Measurements from ENCODE around the gene ARL6IP1.
"Not testable (repeated sequence)": the region's sequence is repeated elsewhere in the genome, so short reads cannot be mapped to it uniquely, and the experiment has no call there.

ARL6IP1 gene

GRCh38 chr16:18799500-18799899 lies 1.8 kb downstream of the ARL6IP1 start:
- no peak for DNase-seq (ENCODE audit: low spot score)

DNA sequence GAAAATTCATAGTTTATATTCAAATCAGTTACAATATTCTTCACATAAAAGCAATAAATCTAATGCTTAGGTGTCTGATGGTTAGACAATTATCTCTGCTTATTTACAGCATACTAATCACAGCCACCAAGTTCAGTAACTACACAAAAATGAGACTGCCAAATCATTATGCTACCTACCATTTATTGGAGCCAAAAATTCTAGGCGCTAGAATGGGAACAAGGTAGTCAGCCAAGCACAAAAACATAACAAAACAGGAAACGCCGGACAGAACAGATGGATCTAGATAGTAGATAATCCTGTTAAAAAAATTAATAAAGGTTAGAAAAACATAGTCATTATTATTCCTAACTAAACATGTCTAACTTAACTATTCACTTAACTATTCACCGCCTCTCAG lies 3.6 kb downstream of the ARL6IP1 start:
- no peak for DNase-seq (ENCODE audit: low spot score)

- no peak for DNase-seq (ENCODE audit: low spot score)
Measured at GRCh38 chr16:18796377-18796776, 5.0 kb downstream of the ARL6IP1 start.

GRCh38 chr16:18792836-18793433 lies 8.4 kb downstream of the ARL6IP1 start:
- no peak for DNase-seq (ENCODE audit: low spot score)

GRCh38 chr16:18789850-18790706 lies 11.3 kb downstream of the ARL6IP1 start, which contains the start of gene RPS15A:
RPS15A (minus strand) TSS chr16:18790334; CDS start chr16:18789113, 1,221 bp downstream.
- peak; percentile 96 for DNase-seq (ENCODE audit: low spot score)

DNA sequence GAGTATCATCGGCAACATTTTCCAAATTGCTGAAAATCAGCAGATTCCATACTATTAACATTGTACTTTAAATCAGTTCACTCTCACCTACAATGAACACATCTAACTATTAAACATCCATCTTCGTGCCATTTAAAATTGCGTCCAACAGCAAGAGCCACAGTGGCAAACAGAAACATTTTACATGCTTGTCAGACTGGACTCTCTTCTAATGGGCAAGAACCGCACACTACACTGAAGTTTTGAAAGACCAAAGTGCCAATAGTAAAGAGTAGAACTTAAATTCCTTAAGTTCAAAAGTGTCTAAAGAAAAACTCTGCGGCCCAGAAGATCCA lies 11.9 kb downstream of the ARL6IP1 start:
- DNase-seq (ENCODE audit: low spot score) = no peak

- DNase-seq (ENCODE audit: low spot score) = no peak
Measured at GRCh38 chr16:18788828-18789514, 12.4 kb downstream of the ARL6IP1 start.

DNA sequence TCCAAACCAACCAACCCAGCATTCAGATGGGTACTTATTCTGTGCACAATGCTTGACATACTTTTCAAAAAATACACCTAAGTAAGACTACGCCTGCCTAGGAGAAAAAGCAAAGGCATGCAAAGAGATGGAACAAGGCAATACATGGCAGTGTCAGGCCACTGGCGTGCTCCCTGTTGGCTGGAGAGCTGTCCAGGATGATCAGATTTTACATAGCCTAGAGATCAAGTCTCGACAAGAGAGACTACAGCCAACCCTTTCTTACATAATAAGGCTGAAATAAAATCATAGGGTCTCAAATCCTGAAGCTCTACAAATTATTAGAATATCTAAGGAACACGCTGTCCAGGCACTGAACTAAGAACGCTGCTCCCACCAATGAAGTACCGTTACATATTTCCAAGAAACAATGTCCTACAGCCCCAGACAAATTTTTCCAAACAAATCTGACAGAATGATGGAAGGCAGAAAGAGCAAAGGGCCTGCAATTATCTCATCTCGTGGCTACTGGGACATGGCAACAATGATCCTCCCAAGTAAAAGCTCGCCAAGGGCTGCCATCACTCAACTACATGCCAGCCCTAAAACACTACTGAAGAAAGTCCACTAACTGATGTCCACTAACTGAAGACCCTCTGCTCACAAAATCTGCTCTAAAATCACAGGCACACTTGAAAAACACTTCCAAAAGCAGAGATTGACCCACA lies 16.3 kb downstream of the ARL6IP1 start:
- DNase-seq (ENCODE audit: low spot score) = no peak

- no peak for DNase-seq (ENCODE audit: low spot score)
Measured at GRCh38 chr16:18783430-18784341, 17.7 kb downstream of the ARL6IP1 start.

GRCh38 chr16:18782697-18783429 lies 18.5 kb downstream of the ARL6IP1 start:
- DNase-seq (ENCODE audit: low spot score) = no peak

DNA sequence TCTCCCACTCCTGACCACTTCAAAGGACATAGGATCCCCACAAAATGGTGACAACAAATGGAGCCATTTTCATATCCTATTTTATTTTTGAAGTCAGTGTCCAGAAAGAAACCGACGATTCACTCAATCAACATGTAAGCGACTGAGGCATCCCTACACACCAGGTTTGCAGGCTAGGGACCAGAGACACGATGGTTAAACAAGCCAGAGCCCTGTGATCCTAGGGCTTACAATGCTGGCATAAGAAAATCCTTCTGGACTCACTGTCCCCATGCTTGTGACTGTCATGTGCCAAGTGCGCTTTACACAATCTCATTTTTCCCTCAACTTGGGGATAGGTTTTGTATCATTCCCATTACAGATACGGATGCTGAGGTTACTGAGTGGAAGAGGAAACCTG lies 20.1 kb downstream of the ARL6IP1 start:
- DNase-seq (ENCODE audit: low spot score) = not testable (repeated sequence)

DNA sequence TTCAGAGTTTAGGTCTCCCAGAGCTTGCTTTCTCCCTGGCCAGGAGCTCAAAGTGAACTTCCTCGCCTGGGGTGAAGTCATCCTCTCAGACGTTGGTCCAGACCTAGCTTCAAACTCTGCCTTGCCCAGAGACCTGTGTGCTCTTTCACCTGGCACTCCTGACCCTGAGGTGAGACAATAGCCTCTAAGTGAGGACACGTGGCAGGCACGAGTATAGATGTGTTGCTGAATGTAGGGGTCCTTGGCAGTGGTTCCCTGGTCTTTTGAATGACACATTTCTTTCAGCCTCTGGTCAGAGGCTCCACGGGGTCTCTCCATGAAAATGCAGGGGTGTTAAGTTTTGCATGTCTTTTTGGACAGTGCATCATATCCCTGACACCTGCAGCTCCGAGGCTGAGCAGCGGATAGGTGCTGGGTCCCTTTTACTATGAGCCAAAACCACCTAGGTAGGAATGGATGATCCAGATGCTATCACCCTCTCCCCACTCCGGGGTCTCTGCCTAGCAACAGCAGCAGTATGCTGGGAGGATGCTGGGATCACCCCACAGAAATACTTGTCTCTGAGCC lies 20.8 kb downstream of the ARL6IP1 start:
- DNase-seq (ENCODE audit: low spot score) = not testable (repeated sequence)

DNA sequence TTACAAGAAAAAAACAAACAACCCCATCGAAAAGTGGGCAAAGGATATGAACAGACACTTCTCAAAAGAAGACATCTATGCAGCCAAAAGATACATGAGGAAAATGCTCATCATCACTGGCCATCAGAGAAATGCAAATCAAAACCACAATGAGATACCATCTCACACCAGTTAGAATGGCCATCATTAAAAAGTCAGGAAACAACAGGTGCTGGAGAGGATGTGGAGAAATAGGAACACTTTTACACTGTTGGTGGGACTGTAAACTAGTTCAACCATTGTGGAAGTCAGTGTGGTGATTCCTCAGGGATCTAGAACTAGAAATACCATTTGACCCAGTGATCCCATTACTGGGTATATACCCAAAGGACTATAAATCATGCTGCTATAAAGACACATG lies 23.7 kb downstream of the ARL6IP1 start:
- DNase-seq (ENCODE audit: low spot score) = not testable (repeated sequence)

GRCh38 chr16:18776334-18776733 lies 25.0 kb downstream of the ARL6IP1 start:
- DNase-seq (ENCODE audit: low spot score) = not testable (repeated sequence)

DNA sequence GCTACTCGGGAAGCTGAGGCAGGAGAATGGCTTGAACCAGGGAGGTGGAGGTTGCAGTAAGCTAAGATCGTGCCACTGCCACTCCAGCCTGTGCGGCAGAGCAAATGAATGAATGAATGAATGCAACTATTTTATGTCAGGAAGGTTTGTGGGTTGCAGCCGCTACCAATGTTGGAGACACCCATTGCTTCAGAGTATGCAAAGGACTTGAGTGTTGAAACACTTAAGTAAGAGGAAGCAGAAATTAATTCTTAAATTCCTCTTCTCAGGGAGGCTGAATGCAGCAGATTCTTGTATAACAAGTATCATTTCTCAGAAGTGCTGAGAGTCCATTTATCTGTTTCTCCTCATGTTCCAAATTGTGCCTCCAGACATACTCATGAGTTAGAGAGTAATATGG lies 26.7 kb downstream of the ARL6IP1 start:
- not testable (repeated sequence) for DNase-seq (ENCODE audit: low spot score)

DNA sequence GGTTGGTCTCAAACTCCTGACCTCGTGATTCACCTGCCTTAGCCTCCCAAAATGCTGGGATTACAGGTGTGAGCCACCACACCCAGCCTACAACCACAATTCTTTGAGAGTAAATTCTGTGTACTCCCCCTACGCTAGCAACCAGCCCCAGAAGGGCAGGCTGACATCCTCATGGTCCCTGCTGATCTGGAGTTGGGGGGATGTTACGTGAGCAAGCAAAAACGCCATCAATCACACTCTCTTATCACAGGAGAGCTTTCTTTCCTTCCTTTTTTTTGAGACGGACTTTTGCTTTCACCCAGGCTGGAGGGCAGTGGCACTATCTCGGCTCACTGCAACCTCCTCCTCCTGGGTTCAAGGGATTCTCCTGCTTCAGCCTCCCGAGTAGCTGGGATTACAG lies 29.2 kb downstream of the ARL6IP1 start:
- not testable (repeated sequence) for DNase-seq (ENCODE audit: low spot score)

DNA sequence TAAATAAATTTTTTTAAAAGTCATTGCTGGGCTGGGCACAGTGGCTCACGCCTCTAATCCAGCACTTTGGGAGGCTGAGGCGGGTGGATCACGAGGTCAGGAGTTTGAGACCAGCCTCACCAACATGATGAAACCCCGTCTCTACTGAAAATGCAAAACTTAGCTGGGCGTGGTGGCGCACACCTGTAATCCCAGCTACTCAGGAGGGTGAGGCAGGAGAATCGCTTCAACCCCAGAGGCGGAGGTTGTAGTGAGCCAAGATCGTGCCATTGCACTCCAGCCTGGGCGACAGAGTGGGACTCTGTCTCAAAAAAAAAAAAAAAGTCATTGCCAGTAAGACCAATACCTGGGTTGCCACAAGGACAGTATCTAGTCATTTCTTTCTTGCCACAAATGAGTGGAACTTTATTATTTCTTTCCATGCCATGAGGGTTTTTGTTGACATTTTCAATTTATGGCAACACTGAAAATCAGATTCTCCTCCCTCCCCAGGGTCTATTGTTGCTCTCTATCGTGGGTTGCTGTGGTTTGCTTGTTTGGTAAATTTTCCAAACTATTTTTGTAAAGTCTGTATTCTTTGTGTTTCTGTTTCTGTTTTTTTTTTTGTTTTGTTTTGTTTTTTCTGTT lies 30.9 kb downstream of the ARL6IP1 start:
- not testable (repeated sequence) for DNase-seq (ENCODE audit: low spot score)

GRCh38 chr16:18767217-18767616 lies 34.1 kb downstream of the ARL6IP1 start:
- not testable (repeated sequence) for DNase-seq (ENCODE audit: low spot score)

- DNase-seq (ENCODE audit: low spot score) = not testable (repeated sequence)
Measured at GRCh38 chr16:18762713-18763112, 38.6 kb downstream of the ARL6IP1 start.
